GM12878 (cell line): Measurements from ENCODE around the gene OAF. TPM values are rescaled to one million over a fixed set of nuclear protein-coding genes. Genes with fewer than 3 reads are reported as not detected.

Experiments used
- E4F1 ChIP-seq: fragments of 450-650 bp; IDR thresholded peaks from 2 replicates; pipeline ENCODE4 v1.6.1; 2018; ENCODE audit warnings: borderline replicate concordance, mild to moderate bottlenecking; ENCODE audit not compliant: partially characterized antibody
- NKRF ChIP-seq: fragments of 450-650 bp; conservative IDR thresholded peaks from 2 replicates; pipeline ENCODE4 v1.6.1; 2017; ENCODE audit warnings: mild to moderate bottlenecking, moderate library complexity
- PML ChIP-seq: IDR thresholded peaks from 2 replicates; pipeline ENCODE4 v1.6.1; 2012; ENCODE audit warnings: low read length, inconsistent platforms
- TCF12 ChIP-seq: IDR thresholded peaks from 2 replicates; pipeline ENCODE4 v1.6.1; 2011; ENCODE audit warnings: low read depth, mild to moderate bottlenecking, low read length
- USF2 ChIP-seq: IDR thresholded peaks from 2 replicates; pipeline ENCODE4 v1.6.1; 2011; ENCODE audit warnings: low read depth, low read length, improper control_type of control experiment, borderline replicate concordance
- polyA plus RNA-seq, 11 experiments: library from polyadenylated mRNA; depleted of rRNA in 4 of 11; unstranded in 6 of 11; stranded (reverse) in 5 of 11; fragments of >200 nt; fragmentation: Nextera tagmentation in 4 of 11; fragmentation: Illumina TruSeq in 1 of 11; extraction: Ambion mirVana in 4 of 11; extraction: Trizol in 1 of 11; gene quantifications; 1 replicate in 1 of 11; 2 replicates in 10 of 11; pipeline versions ENCODE4 v1.2.1 to v1.2.3, GENCODE V29; 2011 to 2016; ENCODE audit warnings: inconsistent platforms in 2 of 11, missing spikeins in 2 of 11, low read depth in 1 of 11
- total RNA-seq, 4 experiments: library from RNA; depleted of rRNA in 3 of 4; stranded (reverse); fragments of >200 nt in 3 of 4; fragmentation: Illumina TruSeq in 1 of 4; extraction: Trizol in 1 of 4; gene quantifications; 2 replicates each; pipeline versions ENCODE4 v1.2.1 to v1.2.3, GENCODE V29; 2013 to 2021

Gene OAF
- total and polyA plus RNA-seq, 10 of the 15 experiments (the other 5 are each of a cell fraction or from before 2014, with no cell fraction given): 0.10 to 4.7 (median 1.1) TPM

- no peak for TF ChIP-seq E4F1
- TF ChIP-seq NKRF: no peak
- TF ChIP-seq USF2: no peak
- 0 out of 2 replicates have a peak, but pooled peaks have one; percentile 48 for TF ChIP-seq TCF12
- no peak for TF ChIP-seq PML
Measured at GRCh38 chr11:120224972-120225909, 14.4 kb downstream of the OAF start (continued).
